Measurements from ENCODE around the gene ZNF367. TPM values are rescaled to one million over a fixed set of nuclear protein-coding genes. Genes with fewer than 3 reads are reported as not detected.
"Not testable (repeated sequence)": the region's sequence is repeated elsewhere in the genome, so short reads cannot be mapped to it uniquely, and the experiment has no call there.

The ZNF367 gene
- total and polyA plus RNA-seq, 5 experiments from 2014 or later: 0.82 to 7.6 (median 2.2) TPM

DNA sequence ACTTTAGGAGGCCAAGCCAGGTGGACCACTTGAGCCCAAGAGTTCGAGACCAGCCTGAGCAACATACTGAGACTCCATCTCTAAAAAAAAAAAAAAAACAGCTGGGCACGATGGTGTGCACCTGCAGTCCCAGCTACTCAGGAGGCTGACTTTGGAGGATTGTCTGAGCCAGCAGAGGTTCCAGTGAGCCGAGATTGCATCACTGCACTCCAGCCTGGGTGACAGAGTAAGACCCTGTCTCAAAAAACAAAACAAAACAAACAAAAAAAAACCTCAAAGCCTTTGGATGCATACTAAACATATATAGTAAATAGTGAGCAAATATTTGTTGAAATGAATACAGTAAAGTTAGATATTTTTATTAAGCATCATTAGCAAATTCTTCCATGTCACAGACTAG, 40.0 kb downstream of the ZNF367 start:
- no peak for ATAC-seq
- Mint-ChIP-seq H3K4me3 (no peak overlapping the region), H3K9me3 (no peaks in the 10 kb centered on the region), H3K27me3 (no peaks in the 10 kb centered on the region), H3K36me3 (peaks cover 0 to 10% (median 5%) of the 10 kb centered on the region in 3 donors), H3K27ac (no peak overlapping the region), H3K4me1 (peaks cover 20 to 42% (median 41%) of the 10 kb centered on the region in 4 donors)
- DNase-seq: no peak
- POLR2A ChIA-PET: interaction anchor here (0.9 kb wide), 1 partner anchor 38 kb away, joined by 3 read pairs; no protein-coding TSS in a partner anchor

DNA sequence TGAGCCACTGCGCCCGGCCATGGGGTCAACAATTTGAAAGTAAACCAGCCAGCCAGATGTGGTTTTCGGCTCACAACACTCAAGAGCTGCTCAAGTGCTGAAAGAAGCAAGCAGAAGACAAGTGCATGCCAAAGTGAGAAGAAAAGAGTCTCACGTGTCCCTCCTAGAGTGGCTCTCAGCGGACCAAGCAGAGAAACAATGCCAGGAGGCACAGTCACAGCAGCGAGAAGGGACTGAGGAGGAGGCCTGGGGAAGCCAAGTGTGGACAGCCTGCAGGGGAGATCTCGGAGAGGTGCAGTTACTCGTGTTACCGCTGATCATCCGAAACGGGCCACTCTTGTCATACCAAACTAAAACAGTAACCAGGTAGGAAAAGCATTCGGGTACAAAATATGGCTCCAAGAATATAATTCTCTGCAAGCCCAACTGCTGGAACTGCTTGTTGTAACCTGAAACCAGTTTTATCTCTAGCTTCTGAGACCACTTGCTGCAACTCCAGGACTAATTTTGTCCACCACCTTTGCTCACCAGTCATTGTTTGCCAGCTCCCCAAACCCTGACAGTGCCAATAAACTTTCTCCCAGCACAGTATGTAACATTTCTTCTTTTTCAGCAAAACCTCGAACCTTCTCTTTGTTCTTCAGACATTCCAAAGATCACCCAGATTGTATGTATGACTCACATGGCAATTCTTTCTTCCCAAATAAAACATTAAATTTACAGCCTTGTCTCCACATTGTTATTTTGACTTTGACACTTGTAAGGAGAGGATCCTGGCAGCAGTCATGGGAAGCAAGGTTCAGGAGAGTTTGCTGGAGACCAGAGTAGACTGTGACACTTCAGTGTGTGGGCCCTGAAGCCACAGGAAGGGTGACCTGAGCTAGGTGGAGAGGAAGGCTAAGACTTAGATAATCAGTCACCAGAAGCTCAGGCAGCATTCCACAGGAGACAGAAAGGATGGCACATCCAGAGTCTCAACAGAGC, 41.0 kb downstream of the ZNF367 start:
- no peak for DNase-seq
- peaks cover 16 to 34% (median 33%) of the 10 kb centered on the region in 4 donors for H3K4me1 Mint-ChIP-seq
- ATAC-seq: no peak
- H3K27ac Mint-ChIP-seq: peak overlapping the region in 4 of 10 donors; percentile 1 to 75 (median 50)
- H3K9me3 Mint-ChIP-seq: no peaks in the 10 kb centered on the region
- H3K27me3 Mint-ChIP-seq: no peaks in the 10 kb centered on the region
- no peak overlapping the region for H3K4me3 Mint-ChIP-seq
- POLR2A ChIA-PET: interaction anchor here (0.6 kb wide), 2 partner anchors 13 to 286 kb away, joined by 4 to 6 read pairs; no protein-coding TSS in a partner anchor
- peaks cover 0 to 10% (median 5%) of the 10 kb centered on the region in 3 donors for H3K36me3 Mint-ChIP-seq

DNA sequence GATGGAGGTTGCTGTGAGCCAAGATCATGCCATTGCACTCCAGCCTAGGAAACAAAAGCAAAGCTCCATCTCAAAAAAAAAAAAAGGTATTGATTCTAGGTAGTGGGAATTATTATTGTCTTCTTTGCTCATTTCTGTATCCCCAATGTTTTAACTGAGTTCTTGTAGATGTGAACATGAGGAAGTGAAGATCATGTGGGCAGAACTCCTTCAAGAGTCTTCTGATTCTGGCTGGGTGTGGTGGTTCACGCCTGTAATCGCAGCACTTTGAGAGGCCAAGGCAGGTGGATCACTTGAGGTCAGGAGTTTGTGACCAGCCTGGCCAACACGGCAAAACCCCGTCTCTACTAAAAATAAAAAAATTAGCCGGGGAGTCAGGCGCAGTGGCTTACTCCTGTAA, 42.7 kb downstream of the ZNF367 start:
- POLR2A ChIA-PET: interaction anchor here (0.7 to 1.0 kb wide), 4 partner anchors 19 to 56 kb away, joined by 3 to 4 read pairs (median 3); partner anchors contain the start of gene ZNF367
- not testable (repeated sequence) for DNase-seq, H3K27ac Mint-ChIP-seq, H3K4me3 Mint-ChIP-seq, ATAC-seq, H3K36me3 Mint-ChIP-seq, H3K9me3 Mint-ChIP-seq, H3K27me3 Mint-ChIP-seq
- H3K4me1 Mint-ChIP-seq: peaks cover 7 to 22% (median 20%) of the 10 kb centered on the region in 4 donors

DNA sequence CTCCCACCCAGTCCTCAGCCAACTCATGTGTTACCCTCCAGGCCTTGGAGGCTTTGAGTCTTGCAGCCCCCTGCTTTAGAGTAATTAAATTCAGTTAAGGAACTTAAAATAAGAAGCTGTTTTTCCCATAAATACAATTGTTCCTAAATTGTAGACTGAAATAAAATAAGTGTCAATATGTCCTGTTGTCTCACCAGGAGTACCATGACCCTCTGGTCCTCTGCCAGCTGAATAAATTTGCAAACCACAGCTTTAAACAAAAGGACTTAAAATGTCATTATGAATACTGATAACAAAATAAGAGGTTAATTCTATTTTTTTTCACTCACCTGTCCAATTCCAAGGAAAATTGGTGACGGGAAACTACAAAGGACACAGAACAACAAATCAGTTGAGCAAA, 50.2 kb downstream of the ZNF367 start:
- H3K9me3 Mint-ChIP-seq: no peaks in the 10 kb centered on the region
- DNase-seq (no peak), ATAC-seq (no peak)
- POLR2A ChIA-PET: interaction anchor here (0.6 to 1.6 kb wide), 2 partner anchors 14 to 33 kb away, joined by 5 read pairs; no protein-coding TSS in a partner anchor
- peaks cover 4 to 24% (median 17%) of the 10 kb centered on the region in 3 donors for H3K36me3 Mint-ChIP-seq
- H3K4me1 Mint-ChIP-seq: peaks cover 1 to 4% (median 3%) of the 10 kb centered on the region in 4 donors
- H3K4me3 Mint-ChIP-seq: no peak overlapping the region
- peak overlapping the region in 1 of 10 donors; percentile 32 for H3K27ac Mint-ChIP-seq
- H3K27me3 Mint-ChIP-seq: no peaks in the 10 kb centered on the region

DNA sequence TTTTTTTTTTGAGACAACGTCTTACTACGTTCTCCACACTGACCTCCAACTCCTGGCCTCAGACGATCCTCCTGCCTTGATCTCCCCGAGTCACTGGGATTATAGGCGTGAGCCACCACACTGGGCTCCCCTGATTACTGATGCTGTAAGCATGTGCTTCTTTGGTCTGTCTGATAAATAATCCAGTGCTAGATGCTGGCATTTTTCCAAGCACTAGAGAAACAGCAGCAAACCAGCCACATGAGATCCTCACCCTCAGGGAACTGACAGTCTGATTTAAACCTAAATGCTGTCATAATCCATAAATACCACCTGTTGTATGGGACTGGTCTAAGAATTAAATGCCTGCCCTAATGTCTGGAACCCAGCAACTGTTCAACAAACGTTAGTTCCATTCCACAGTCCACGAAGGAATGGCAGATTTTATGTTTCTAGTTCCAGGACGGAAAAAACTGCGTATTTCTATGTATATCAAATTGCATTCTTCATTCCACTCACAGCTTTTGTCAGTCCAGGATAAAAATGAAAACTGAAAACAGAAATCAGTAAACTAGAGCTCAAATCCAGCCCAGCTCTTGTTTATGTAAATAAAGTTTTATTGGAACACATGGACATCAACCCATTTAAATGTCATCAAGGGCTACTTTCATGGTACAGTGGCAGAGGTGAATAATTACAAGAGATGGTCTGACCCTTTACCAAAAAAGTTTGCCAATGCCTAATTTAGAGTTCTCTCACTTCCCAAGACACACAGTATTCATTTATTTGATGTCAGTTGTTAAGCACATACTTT, 54.8 kb downstream of the ZNF367 start:
- H3K4me1 Mint-ChIP-seq: peaks cover 0 to 3% (median 0%) of the 10 kb centered on the region in 4 donors
- H3K27me3 Mint-ChIP-seq: no peaks in the 10 kb centered on the region
- DNase-seq (no peak), ATAC-seq (no peak)
- POLR2A ChIA-PET: no interaction called here
- H3K27ac Mint-ChIP-seq: peak overlapping the region in 1 of 10 donors; percentile 11
- no peaks in the 10 kb centered on the region for H3K9me3 Mint-ChIP-seq
- no peak overlapping the region for H3K4me3 Mint-ChIP-seq
- peaks cover 9 to 59% (median 33%) of the 10 kb centered on the region in 3 donors for H3K36me3 Mint-ChIP-seq

DNA sequence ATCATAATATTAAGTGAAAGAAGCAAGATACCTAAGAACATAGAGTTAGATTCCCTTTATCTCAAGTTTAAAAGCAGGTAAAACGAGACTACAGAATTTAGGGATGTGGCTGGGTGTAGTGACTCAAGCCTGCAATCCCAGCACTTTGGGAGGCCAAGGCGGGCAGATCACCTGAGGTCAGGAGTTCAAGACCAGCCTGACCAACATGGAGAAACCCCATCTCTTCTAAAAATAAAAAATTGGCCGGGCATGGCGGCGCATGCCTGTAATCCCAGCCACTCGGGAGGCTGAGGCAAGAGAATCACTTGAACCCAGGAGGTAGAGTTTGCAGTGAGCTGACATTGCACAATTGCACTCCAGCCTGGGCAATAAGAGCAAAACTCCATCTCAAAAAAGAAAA, 56.1 kb downstream of the ZNF367 start:
- H3K27me3 Mint-ChIP-seq, ATAC-seq, H3K9me3 Mint-ChIP-seq, DNase-seq, H3K4me3 Mint-ChIP-seq, H3K4me1 Mint-ChIP-seq, H3K27ac Mint-ChIP-seq: not testable (repeated sequence)
- POLR2A ChIA-PET: interaction anchor here (0.6 kb wide), 1 partner anchor 10 kb away, joined by 4 read pairs; no protein-coding TSS in a partner anchor
- H3K36me3 Mint-ChIP-seq: peaks cover 9 to 66% (median 32%) of the 10 kb centered on the region in 3 donors

DNA sequence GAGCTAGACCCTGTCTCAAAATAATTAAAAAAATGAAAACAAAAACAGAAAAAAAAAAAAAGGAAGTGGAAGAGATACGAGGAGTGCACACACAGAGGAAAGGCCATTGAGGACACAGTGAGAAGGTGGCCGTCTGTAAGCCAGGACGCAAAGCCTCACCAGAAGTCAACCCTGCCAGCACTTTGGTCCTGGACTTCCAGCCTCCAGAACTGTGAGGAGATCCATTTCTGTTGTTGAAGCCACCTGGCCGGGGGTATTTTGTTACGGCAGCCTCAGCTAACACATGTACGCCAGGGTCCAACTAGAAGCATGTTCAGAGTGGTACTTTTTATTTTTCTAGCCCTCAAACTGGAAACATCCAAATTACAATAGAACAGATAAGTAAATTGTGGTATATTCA, 56.5 kb downstream of the ZNF367 start:
- Mint-ChIP-seq H3K27me3 (no peaks in the 10 kb centered on the region), H3K36me3 (peaks cover 9 to 69% (median 32%) of the 10 kb centered on the region in 3 donors), H3K9me3 (no peaks in the 10 kb centered on the region), H3K4me1 (peaks cover 0 to 3% (median 0%) of the 10 kb centered on the region in 4 donors), H3K27ac (no peak overlapping the region), H3K4me3 (no peak overlapping the region)
- POLR2A ChIA-PET: no interaction called here
- DNase-seq: no peak
- ATAC-seq: no peak

DNA sequence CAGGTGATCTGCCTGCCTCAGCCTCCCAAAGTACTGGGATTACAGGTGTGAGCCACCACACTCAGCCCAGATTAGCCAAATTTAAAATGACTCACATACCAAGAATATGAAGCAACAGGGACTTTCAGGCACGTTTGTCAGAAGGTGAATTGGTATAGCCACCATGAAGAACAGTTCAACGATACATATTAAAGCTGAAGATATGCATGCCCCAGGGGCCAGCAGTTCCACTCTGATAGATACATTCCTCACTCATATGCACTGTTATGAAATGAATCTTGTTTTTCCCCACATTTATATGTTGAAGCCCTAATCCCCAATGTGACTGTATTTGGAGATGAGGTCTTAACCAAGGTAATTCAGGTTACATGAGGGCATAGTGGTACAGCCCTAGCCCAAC, 57.2 kb downstream of the ZNF367 start:
- Mint-ChIP-seq H3K4me1 (peaks cover 0 to 3% (median 0%) of the 10 kb centered on the region in 4 donors), H3K36me3 (peaks cover 9 to 74% (median 35%) of the 10 kb centered on the region in 3 donors), H3K9me3 (no peaks in the 10 kb centered on the region), H3K27ac (no peak overlapping the region), H3K4me3 (no peak overlapping the region), H3K27me3 (no peaks in the 10 kb centered on the region)
- POLR2A ChIA-PET: no interaction called here
- ATAC-seq (no peak), DNase-seq (no peak)

DNA sequence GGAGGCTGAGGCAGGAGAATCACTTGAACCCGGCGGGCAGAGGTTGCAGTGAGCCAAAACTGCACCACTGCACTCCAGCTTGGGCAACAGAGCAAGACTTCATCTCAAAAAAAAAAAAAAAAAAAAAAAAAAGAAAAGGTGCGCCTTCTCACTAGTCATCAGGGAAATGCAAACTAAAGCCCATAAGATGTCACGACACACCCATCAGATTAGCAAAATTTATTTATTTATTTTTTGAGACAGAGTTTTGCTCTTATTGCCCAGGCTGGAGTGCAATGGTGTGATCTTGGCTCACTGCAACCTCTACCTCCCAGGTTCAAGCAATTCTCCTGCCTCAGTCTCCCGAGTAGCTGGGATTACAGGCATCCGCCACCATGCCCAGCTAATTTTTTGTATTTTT, 57.6 kb downstream of the ZNF367 start:
- H3K27me3 Mint-ChIP-seq, POLR2A ChIA-PET, DNase-seq, H3K4me3 Mint-ChIP-seq, ATAC-seq, H3K9me3 Mint-ChIP-seq, H3K4me1 Mint-ChIP-seq: not testable (repeated sequence)
- Mint-ChIP-seq H3K27ac (peak overlapping the region in 1 of 10 donors; percentile 68), H3K36me3 (peaks cover 9 to 78% (median 37%) of the 10 kb centered on the region in 3 donors)

DNA sequence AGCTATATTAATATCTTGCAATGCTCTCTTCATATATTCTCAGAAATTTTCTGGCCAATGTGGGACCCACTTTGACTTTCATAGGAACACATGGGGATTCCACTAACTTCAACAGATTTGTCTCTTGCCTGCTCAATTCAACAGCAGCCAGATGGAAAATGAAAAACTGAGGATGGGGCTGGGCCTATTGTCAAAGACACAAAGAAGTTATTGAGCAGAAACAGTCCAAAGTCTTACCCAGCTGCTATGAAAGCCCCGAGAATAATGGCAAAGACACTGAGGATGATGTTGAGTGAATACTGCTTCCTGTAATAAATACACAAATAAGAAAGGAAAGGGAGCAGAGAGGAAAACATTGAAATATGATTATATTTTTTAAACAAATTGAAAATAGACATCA, 67.3 kb downstream of the ZNF367 start:
- POLR2A ChIA-PET: no interaction called here
- Mint-ChIP-seq H3K36me3 (peaks cover 0 to 24% (median 23%) of the 10 kb centered on the region in 3 donors), H3K4me3 (no peak overlapping the region), H3K27me3 (no peaks in the 10 kb centered on the region), H3K9me3 (peaks cover 0 to 4% (median 0%) of the 10 kb centered on the region in 9 donors), H3K4me1 (peaks cover 0 to 2% (median 0%) of the 10 kb centered on the region in 4 donors), H3K27ac (no peak overlapping the region)
- ATAC-seq (no peak), DNase-seq (no peak)

DNA sequence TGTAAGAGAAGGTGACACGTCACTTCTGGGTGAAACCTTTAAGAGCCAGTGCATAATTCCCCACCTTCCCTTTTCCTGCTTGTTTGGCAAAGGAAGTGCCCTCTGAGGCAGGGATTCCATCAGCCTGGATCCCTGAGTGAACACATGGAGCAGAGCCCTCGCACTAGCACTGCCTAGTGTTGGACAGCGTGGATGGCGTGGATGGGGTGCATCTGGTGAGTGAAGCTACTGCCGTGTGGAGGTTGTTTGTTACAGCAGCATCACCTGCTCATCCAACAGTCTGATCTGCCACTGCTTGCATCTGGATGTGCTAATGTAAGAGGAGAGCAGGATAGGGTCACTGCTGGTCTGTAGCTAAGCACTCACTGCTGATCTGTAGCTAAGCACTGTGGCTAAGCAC, 69.9 kb downstream of the ZNF367 start:
- Mint-ChIP-seq H3K4me3 (no peak overlapping the region), H3K9me3 (peaks cover 0 to 4% (median 0%) of the 10 kb centered on the region in 9 donors), H3K27ac (peak overlapping the region in 1 of 10 donors; percentile 61), H3K36me3 (peaks cover 0 to 22% (median 14%) of the 10 kb centered on the region in 3 donors), H3K4me1 (peaks cover 0 to 2% (median under 1%) of the 10 kb centered on the region in 4 donors), H3K27me3 (no peaks in the 10 kb centered on the region)
- POLR2A ChIA-PET: no interaction called here
- DNase-seq (no peak), ATAC-seq (no peak)

DNA sequence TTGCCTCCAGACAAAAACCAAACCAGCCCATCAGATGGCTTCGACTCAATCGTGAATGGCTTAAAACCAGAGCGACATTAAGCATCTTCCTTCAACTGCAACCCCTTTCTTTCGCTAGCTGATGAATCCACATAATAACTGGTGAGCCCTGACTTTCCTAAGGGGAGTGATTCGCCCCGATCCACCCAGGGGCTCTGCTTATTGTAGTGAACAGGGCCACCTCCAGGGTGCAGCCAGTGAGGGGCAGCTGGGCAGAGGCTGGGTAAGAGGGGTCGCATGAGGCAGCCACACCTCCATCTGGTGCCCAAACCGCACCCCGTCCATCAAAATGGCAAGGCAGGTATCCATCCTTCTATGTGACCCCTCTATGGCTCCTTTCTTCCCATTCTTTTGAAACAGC, 72.6 kb downstream of the ZNF367 start:
- Mint-ChIP-seq H3K36me3 (peaks cover 0 to 20% (median 13%) of the 10 kb centered on the region in 3 donors), H3K9me3 (peaks cover 0 to 4% (median 0%) of the 10 kb centered on the region in 9 donors), H3K4me1 (peaks cover 0 to 2% (median under 1%) of the 10 kb centered on the region in 4 donors), H3K4me3 (no peak overlapping the region), H3K27ac (peak overlapping the region in 2 of 10 donors; percentile 14 to 21), H3K27me3 (no peaks in the 10 kb centered on the region)
- POLR2A ChIA-PET: no interaction called here
- ATAC-seq: no peak
- DNase-seq: no peak
